Vagina (tissue), 2 donors: Measurements from ENCODE around the gene TBL1X. TPM values are rescaled to one million over a fixed set of nuclear protein-coding genes. Genes with fewer than 3 reads are reported as not detected.

Source experiments
- DNase-seq, 2 donors: peaks; one replicate each; pipeline ENCODE4 v3.0.0-alpha.2; 2017; ENCODE audit errors: extremely low spot score in 2 of 2
- H3K27ac ChIP-seq: fragments of 200-600 bp; sonication (generic); one replicate; pipeline ENCODE4 v1.5.1; 2019
- H3K27me3 ChIP-seq: fragments of 200-600 bp; sonication (generic); one replicate; pipeline ENCODE4 v1.5.1; 2019
- H3K36me3 ChIP-seq, 2 donors: fragments of 200-600 bp; sonication (generic); one replicate each; pipeline ENCODE4 v1.5.1; 2017 to 2019
- H3K4me1 ChIP-seq: fragments of 200-600 bp; sonication (generic); one replicate; pipeline ENCODE4 v1.5.1; 2019
- H3K4me3 ChIP-seq, 2 donors: fragments of 200-600 bp; sonication (generic); 1 replicate in 1 of 2; 2 replicates in 1 of 2; pipeline ENCODE4 v1.5.1; 2016 to 2019
- H3K9me3 ChIP-seq: fragments of 200-600 bp; sonication (generic); one replicate; pipeline ENCODE4 v1.5.1; 2019
- CTCF ChIP-seq, 3 experiments: fragments of 450-650 bp in 2 of 3; fragments of 200-600 bp in 1 of 3; sonication (generic) in 1 of 3; IDR thresholded peaks; one replicate each; pipeline ENCODE4 v1.5.1; 2017 to 2019; ENCODE audit warnings: antibody characterized with exemption in 3 of 3, mild to moderate bottlenecking in 2 of 3, moderate library complexity in 2 of 3
- POLR2A ChIP-seq, 2 donors: fragments of 450-650 bp; IDR thresholded peaks; one replicate each; pipeline ENCODE4 v1.6.1; 2017; ENCODE audit warnings: antibody characterized with exemption in 2 of 2, mild to moderate bottlenecking in 2 of 2, moderate library complexity in 2 of 2
- POLR2AphosphoS5 ChIP-seq, 2 donors: sonication (generic); formaldehyde crosslinking; IDR thresholded peaks; one replicate each; pipeline ENCODE4 v1.9.0; 2017; ENCODE audit warnings: antibody characterized with exemption in 2 of 2, mild to moderate bottlenecking in 2 of 2, low read depth in 1 of 2; ENCODE audit not compliant: insufficient read depth in 1 of 2
- intact Hi-C: fragments of 100-400 bp; cut with DNase I; formaldehyde crosslinking; loops from one replicate; pipeline ENCODE4 v1.15.1; 2023
- total RNA-seq: library from RNA; depleted of rRNA; stranded (reverse); fragments of >200 nt; gene quantifications from one replicate; pipeline ENCODE4 v1.2.3, GENCODE V29; 2016

The TBL1X gene
- total RNA-seq, 1 donor from 2014 or later, result 41.3 TPM

DNA sequence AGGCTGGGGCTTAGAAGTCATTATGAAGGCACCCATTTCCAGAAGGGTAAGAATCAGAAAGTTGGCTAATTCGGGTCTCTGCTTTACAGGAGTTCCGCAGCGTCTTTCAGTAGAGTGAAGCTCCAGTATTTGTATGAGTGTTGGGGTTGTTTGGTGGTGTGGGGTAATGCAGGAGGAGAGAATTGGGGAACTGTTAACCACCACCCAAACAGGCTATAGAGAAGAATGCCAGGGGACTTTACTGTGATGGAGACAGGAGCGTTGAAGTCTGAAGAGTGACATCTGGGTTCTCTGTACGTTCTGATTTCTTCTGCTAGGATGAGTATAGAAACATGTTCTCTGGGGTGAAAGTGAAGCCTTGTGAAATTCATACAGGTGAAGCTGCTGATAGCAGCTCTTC is 96.3 kb downstream of the TBL1X start:
- H3K9me3 ChIP-seq, result no peaks in the 10 kb centered on the region
- intact Hi-C loops, result no loop called here
- H3K36me3 ChIP-seq, result no peaks in the 10 kb centered on the region
- no peak for TF ChIP-seq POLR2A (IDR thresholded peaks at IDR 0.05)
- TF ChIP-seq POLR2AphosphoS5 (IDR thresholded peaks at IDR 0.05; ENCODE audit: insufficient read depth in 1 of 2, low read depth in 1 of 2), result no peak
- TF ChIP-seq CTCF (IDR thresholded peaks at IDR 0.05), result no peak
- H3K4me1 ChIP-seq, result no peaks in the 10 kb centered on the region
- no peak overlapping the region for H3K27ac ChIP-seq
- no peak overlapping the region for H3K4me3 ChIP-seq
- H3K27me3 ChIP-seq, result no peaks in the 10 kb centered on the region
- DNase-seq, result no peak

DNA sequence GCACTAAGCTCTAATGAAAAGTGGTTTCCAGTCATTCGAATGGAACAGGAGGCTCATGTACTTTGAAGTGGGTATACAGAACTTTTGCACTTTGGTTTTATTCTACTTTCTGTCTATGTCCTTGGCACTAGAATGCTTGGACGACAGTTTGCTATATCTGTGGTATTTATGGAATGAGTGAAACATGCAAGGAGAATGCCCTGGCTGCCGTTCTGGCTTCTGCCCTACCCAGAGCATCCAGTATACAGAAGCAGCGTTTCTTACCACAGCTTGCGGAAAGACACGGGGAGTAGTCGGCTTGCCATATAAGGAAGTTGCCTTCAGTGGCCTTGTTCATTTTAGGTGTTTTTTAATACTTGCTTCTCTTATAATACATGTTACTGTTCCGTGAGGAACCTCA is 98.0 kb downstream of the TBL1X start:
- H3K36me3 ChIP-seq, result no peaks in the 10 kb centered on the region

DNA sequence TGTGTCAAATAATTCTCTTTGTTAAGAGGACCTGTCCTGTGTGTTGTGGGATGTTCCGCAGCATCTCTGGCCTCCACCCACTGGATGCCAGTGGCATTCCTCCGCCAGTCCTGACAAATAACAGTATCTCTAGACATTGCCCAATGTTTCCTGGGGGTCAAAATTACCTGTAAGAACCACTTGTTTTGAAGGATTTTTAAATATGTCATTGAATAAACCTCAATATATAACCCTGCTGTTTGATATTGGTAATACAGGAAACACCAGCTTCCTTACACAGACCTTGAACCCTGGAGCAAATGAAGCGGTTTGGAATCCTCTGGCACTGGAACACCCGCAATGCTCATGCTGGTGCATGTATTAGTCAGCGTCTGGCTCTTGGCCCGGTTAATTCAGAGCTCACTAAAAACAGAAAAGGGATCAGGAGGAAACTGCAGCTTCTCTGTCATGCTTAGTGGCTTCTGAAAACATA is 101.3 kb downstream of the TBL1X start:
- H3K4me1 ChIP-seq, result peaks cover 17% of the 10 kb centered on the region
- intact Hi-C loops, result no loop called here
- no peaks in the 10 kb centered on the region for H3K9me3 ChIP-seq
- no peak overlapping the region for H3K4me3 ChIP-seq
- H3K27ac ChIP-seq, result no peak overlapping the region
- no peak for DNase-seq
- H3K36me3 ChIP-seq, result no peaks in the 10 kb centered on the region
- H3K27me3 ChIP-seq, result no peaks in the 10 kb centered on the region
- TF ChIP-seq CTCF (IDR thresholded peaks at IDR 0.05) (no peak), POLR2AphosphoS5 (IDR thresholded peaks at IDR 0.05; ENCODE audit: insufficient read depth in 1 of 2, low read depth in 1 of 2) (peak in 1 of 2 donors; percentile 41), POLR2A (IDR thresholded peaks at IDR 0.05) (no peak)

More for the DNA sequence above, 98.0 kb downstream of the TBL1X start:
- Histone ChIP-seq H3K4me3 (no peak overlapping the region), H3K27me3 (no peaks in the 10 kb centered on the region), H3K27ac (no peak overlapping the region), H3K4me1 (peaks cover 6% of the 10 kb centered on the region), H3K9me3 (no peaks in the 10 kb centered on the region)
- no peak for DNase-seq
- intact Hi-C loops, result no loop called here
- TF ChIP-seq CTCF (IDR thresholded peaks at IDR 0.05) (no peak), POLR2A (IDR thresholded peaks at IDR 0.05) (no peak)

- intact Hi-C loops, result no loop called here
- Histone ChIP-seq H3K27ac (no peak overlapping the region), H3K36me3 (no peaks in the 10 kb centered on the region), H3K4me3 (no peak overlapping the region), H3K4me1 (peaks cover 17% of the 10 kb centered on the region), H3K9me3 (no peaks in the 10 kb centered on the region), H3K27me3 (no peaks in the 10 kb centered on the region)
- TF ChIP-seq CTCF (IDR thresholded peaks at IDR 0.05), result no peak
- no peak for TF ChIP-seq POLR2AphosphoS5 (IDR thresholded peaks at IDR 0.05; ENCODE audit: insufficient read depth in 1 of 2, low read depth in 1 of 2)
- TF ChIP-seq POLR2A (IDR thresholded peaks at IDR 0.05), result no peak
- DNase-seq, result no peak
Observed at GRCh38 chrX:9569876-9570301, 105.0 kb downstream of the TBL1X start.

- Histone ChIP-seq H3K9me3 (no peaks in the 10 kb centered on the region), H3K27me3 (no peaks in the 10 kb centered on the region), H3K36me3 (no peaks in the 10 kb centered on the region), H3K4me3 (no peak overlapping the region), H3K27ac (no peak overlapping the region), H3K4me1 (peaks cover 11% of the 10 kb centered on the region)
- TF ChIP-seq POLR2A (IDR thresholded peaks at IDR 0.05) (no peak), CTCF (IDR thresholded peaks at IDR 0.05) (no peak), POLR2AphosphoS5 (IDR thresholded peaks at IDR 0.05; ENCODE audit: insufficient read depth in 1 of 2, low read depth in 1 of 2) (no peak)
- no peak for DNase-seq
- intact Hi-C loops, result no loop called here
Observed at GRCh38 chrX:9573282-9574106, 108.6 kb downstream of the TBL1X start.
